Transverse colon (tissue), 3 donors: Measurements from ENCODE around the gene MED12L.

Source experiments
- EP300 ChIP-seq: sonication (generic); formaldehyde crosslinking; IDR thresholded peaks from one replicate; pipeline ENCODE4 v1.6.1; 2017; ENCODE audit warnings: antibody characterized with exemption, low read depth
- POLR2AphosphoS5 ChIP-seq, 3 donors: sonication (generic); formaldehyde crosslinking; IDR thresholded peaks; one replicate each; pipeline ENCODE4 v1.6.1; 2016; ENCODE audit warnings: antibody characterized with exemption in 3 of 3

GRCh38 chr3:151300539-151300938, 215.1 kb downstream of the MED12L start:
- TF ChIP-seq EP300 (no peak), POLR2AphosphoS5 (IDR thresholded peaks at IDR 0.05) (no peak)
